Measurements from ENCODE around the gene FEM1C.
"Not testable (repeated sequence)": the region's sequence is repeated elsewhere in the genome, so short reads cannot be mapped to it uniquely, and the experiment has no call there.

FEM1C gene

DNA sequence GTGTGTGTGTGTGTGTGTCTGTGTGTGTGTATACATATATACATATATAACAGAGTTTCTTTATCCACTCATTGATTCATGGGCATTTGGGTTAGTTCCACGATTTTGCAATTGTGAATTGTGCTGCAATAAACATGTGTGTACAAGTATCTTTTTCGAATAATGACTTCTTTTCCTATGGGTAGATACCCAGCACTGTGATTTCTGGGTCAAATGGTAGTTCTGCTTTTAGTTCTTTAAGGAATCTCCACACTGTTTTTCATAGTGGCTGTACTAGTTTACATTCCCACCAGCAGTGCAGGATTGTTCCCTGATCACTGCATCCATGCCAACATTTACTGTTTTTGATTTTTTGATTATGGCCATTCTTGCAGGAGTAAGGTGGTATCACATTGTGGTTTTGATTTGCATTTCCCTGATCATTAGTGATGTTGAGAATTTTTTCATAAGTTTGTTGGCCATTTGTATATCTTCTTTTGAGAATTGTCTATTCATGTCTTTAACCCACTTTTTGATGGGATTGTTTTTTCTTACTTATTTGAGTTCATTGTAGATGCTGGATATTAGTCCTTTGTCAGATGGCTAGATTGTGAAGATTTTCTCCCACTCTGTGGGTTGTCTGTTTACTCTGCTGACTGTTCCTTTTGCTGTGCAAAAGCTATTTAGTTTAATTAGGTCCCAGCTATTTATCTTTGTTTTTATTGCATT lies 65.3 kb downstream of the FEM1C start:
- H3K27ac Mint-ChIP-seq, H3K4me3 Mint-ChIP-seq, H3K4me1 Mint-ChIP-seq, H3K36me3 Mint-ChIP-seq, H3K9me3 Mint-ChIP-seq: not testable (repeated sequence)
- peaks cover 26% of the 10 kb centered on the region for H3K27me3 Mint-ChIP-seq

DNA sequence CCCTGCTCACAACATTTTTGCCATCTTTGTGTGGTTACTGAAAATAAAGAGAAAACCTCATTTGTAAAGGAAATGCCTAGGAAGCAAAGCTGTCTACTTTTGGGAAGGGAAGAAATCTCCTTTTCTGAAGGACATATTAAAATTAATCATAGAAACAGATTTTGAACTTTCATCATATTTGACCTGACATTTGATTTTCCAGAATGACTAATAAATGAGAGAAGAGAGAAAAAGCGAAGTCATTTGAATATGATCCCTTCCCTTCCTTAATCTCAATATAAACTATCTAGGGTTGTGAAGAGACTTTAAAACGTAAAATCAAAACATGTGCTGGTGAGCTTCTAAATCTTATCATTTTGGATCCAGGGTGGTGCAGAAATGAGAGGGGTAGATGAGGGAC lies 66.3 kb downstream of the FEM1C start:
- no peaks in the 10 kb centered on the region for H3K4me1 Mint-ChIP-seq
- H3K36me3 Mint-ChIP-seq = no peaks in the 10 kb centered on the region
- H3K4me3 Mint-ChIP-seq = no peak overlapping the region
- H3K9me3 Mint-ChIP-seq = no peaks in the 10 kb centered on the region
- H3K27ac Mint-ChIP-seq = no peak overlapping the region
- peaks cover 27% of the 10 kb centered on the region for H3K27me3 Mint-ChIP-seq

DNA sequence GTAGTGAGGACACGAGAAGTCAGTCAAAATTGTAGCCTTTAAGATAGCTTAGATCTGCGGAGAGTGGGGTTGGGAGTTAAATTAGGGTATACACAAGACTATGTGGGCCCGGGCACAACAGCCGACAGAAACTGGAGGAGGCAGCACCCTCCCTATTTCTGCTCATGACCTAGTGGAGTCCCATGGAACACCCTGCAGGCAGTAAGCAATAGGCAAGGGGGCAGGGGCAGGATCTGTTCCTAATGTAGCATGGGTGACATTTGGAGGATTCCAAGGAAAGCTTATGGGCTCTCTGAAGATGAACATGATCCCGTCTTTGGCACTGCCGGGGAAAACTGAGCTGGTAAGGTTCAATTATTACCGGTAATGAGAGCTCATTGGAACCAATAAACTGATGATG lies 67.0 kb downstream of the FEM1C start:
- peaks cover 27% of the 10 kb centered on the region for H3K27me3 Mint-ChIP-seq

DNA sequence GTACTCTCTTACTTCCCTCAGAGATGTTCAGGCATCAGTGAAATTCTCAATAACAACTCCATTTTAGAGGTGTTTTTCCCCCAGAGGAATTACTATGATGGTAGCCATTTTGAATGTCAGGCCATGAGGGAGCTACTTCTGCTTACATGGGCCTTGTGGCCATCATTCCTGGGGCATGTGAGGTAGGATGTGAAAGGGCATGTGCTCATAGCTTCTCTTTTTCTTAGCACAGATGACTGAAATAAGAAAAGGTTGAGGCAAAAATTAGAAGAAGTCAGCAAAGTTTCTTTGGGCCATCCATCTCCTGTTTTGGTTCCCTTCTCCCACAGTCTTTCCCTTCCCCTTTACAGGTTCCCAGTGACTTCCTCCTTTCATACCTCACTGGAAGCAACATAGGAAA lies 68.8 kb downstream of the FEM1C start:
- Mint-ChIP-seq H3K36me3 (no peaks in the 10 kb centered on the region), H3K27ac (no peak overlapping the region), H3K4me1 (no peaks in the 10 kb centered on the region), H3K9me3 (no peaks in the 10 kb centered on the region), H3K27me3 (peaks cover 27% of the 10 kb centered on the region), H3K4me3 (no peak overlapping the region)

More for the DNA sequence above, 67.0 kb downstream of the FEM1C start:
- no peaks in the 10 kb centered on the region for H3K4me1 Mint-ChIP-seq
- H3K36me3 Mint-ChIP-seq = no peaks in the 10 kb centered on the region
- no peaks in the 10 kb centered on the region for H3K9me3 Mint-ChIP-seq
- H3K4me3 Mint-ChIP-seq = no peak overlapping the region
- no peak overlapping the region for H3K27ac Mint-ChIP-seq

DNA sequence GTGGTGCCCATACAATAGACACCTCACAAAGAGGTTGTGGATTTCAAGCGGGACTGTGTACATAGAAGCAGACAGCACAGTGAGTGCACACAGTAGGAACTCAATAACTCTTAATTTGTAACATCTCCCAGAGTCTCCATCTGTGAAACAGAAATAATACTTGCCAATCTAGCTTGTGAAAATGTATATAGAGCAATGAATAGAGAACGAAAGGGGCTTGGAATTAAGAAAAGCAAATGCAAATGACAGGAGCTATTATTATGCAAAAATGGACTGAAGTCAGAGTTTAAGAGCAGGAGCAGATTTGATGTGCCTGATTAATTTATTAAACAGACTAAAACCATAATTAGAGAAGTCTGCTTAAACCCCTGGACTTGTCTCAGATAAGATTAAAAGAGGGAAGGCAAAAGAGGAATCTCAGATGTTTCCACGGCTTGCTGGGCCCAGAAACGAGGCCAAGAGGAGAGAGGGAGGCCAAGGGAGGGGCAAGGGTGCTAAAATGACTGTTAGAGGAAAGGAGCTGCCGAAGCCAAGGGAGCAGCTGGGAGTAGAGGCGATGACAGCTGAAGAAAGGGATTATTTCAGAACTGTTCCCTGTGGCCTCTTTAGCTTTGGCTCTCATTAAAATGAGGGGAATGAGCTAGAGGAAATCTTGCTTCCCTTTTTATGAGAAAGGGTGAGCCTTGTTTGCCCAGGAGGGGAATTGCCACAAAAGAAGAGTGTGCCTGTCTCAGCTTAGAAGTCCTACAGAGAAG lies 72.1 kb downstream of the FEM1C start:
- no peaks in the 10 kb centered on the region for H3K9me3 Mint-ChIP-seq
- no peak overlapping the region for H3K27ac Mint-ChIP-seq
- H3K4me1 Mint-ChIP-seq = no peaks in the 10 kb centered on the region
- H3K4me3 Mint-ChIP-seq = no peak overlapping the region
- H3K36me3 Mint-ChIP-seq = no peaks in the 10 kb centered on the region
- peaks cover 16% of the 10 kb centered on the region for H3K27me3 Mint-ChIP-seq

DNA sequence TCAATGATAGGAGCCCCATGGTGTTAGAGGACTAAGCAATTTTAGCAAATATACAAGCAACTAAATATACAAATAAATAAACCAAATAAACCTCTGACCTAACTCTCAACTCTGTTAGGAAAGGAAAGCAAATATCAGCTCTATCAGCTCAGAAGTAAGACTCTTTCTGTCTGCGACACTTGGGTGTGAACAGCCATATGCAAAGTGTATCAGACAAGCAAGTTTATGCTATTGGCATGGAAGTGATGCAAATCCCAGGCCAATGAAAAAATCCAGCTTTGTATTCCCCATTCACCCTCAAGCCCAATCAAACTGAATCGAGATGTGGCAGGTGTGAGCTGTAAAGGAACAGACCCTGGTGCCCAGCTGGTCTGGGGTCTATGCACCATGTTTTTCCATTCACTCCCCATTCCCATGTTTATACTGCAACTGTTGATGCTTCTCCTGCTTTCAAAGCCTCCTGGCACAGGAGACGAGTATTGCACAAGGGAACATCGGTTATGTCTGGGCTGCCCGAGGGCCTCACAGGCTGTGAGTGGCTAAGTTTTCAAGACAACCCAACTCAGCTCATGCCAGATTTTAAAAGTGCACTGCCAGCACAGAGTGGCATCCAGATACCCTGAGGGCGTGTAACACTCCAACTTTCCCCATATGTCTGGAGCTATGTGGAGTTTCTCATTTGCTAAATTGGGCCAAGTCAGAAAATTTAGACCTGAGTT lies 73.1 kb downstream of the FEM1C start:
- Mint-ChIP-seq H3K9me3 (no peaks in the 10 kb centered on the region), H3K27me3 (peaks cover 8% of the 10 kb centered on the region), H3K36me3 (no peaks in the 10 kb centered on the region), H3K4me3 (no peak overlapping the region), H3K4me1 (no peaks in the 10 kb centered on the region), H3K27ac (no peak overlapping the region)

DNA sequence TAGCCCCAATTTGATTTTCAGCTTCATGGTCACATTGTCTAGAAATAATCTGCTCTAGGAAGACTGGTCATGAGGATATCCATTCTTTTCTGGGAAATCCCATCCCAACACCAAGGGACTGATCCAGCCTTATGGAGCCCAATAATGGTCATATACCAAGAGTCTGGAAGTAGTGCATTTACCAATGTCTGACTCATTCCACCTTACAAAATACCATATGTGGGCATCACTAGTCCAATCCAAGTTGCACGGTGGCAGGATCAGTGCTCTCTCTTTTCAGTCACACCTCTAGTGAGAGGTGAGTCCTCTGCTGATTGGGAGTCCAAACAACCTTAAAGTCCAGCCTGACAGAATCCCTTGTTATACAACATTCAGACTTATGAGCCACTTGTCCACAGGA lies 73.7 kb downstream of the FEM1C start:
- Mint-ChIP-seq H3K27ac (no peak overlapping the region), H3K36me3 (no peaks in the 10 kb centered on the region), H3K27me3 (peaks cover 6% of the 10 kb centered on the region), H3K9me3 (no peaks in the 10 kb centered on the region), H3K4me3 (no peak overlapping the region), H3K4me1 (no peaks in the 10 kb centered on the region)
